Nephron (organoid): ENCODE data around the gene VWDE.

Experiments used
- H3K27ac Mint-ChIP-seq, 3 experiments: 2 replicates each; pipeline ENCODE4 v1.8.0; 2020; ENCODE audit warnings: mixed read lengths in 3 of 3, mild to moderate bottlenecking in 2 of 3, moderate library complexity in 1 of 3
- H3K27me3 Mint-ChIP-seq: 2 replicates; pipeline ENCODE4 v1.8.0; 2021; ENCODE audit warnings: low read depth, mild to moderate bottlenecking, moderate library complexity, mixed read lengths
- H3K36me3 Mint-ChIP-seq: 2 replicates; pipeline ENCODE4 v1.8.0; 2020; ENCODE audit warnings: low read depth, mixed read lengths
- H3K4me1 Mint-ChIP-seq: 2 replicates; pipeline ENCODE4 v1.8.0; 2020; ENCODE audit warnings: mixed read lengths
- H3K4me3 Mint-ChIP-seq, 3 experiments: 2 replicates each; pipeline ENCODE4 v1.8.0; 2020; ENCODE audit warnings: mild to moderate bottlenecking in 3 of 3, mixed read lengths in 3 of 3, moderate library complexity in 2 of 3
- H3K9me3 Mint-ChIP-seq: 2 replicates; pipeline ENCODE4 v1.8.0; 2020; ENCODE audit warnings: mixed read lengths
- TF ChIP-seq, protein P1 (sequence below), 3 experiments: fragments of 200-600 bp; sonication (generic); IDR thresholded peaks; one replicate each; pipeline ENCODE4 v1.5.0; 2021; ENCODE audit warnings: antibody characterized with exemption in 3 of 3; ENCODE audit not compliant: unreplicated experiment in 3 of 3

The VWDE gene

GRCh38 chr7:12320987-12321647, 82.5 kb downstream of the VWDE start:
- H3K9me3 Mint-ChIP-seq, result no peaks in the 10 kb centered on the region
- H3K4me1 Mint-ChIP-seq, result peaks cover 10% of the 10 kb centered on the region
- H3K27me3 Mint-ChIP-seq, result no peaks in the 10 kb centered on the region
- no peak overlapping the region for H3K4me3 Mint-ChIP-seq
- peak overlapping the region; percentile 61 to 80 (median 74) for H3K27ac Mint-ChIP-seq
- TF ChIP-seq, protein P1, sequence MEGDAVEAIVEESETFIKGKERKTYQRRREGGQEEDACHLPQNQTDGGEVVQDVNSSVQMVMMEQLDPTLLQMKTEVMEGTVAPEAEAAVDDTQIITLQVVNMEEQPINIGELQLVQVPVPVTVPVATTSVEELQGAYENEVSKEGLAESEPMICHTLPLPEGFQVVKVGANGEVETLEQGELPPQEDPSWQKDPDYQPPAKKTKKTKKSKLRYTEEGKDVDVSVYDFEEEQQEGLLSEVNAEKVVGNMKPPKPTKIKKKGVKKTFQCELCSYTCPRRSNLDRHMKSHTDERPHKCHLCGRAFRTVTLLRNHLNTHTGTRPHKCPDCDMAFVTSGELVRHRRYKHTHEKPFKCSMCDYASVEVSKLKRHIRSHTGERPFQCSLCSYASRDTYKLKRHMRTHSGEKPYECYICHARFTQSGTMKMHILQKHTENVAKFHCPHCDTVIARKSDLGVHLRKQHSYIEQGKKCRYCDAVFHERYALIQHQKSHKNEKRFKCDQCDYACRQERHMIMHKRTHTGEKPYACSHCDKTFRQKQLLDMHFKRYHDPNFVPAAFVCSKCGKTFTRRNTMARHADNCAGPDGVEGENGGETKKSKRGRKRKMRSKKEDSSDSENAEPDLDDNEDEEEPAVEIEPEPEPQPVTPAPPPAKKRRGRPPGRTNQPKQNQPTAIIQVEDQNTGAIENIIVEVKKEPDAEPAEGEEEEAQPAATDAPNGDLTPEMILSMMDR (IDR thresholded peaks at IDR 0.05; ENCODE audit: unreplicated experiment in 3 of 3), result no peak
- no peaks in the 10 kb centered on the region for H3K36me3 Mint-ChIP-seq

DNA sequence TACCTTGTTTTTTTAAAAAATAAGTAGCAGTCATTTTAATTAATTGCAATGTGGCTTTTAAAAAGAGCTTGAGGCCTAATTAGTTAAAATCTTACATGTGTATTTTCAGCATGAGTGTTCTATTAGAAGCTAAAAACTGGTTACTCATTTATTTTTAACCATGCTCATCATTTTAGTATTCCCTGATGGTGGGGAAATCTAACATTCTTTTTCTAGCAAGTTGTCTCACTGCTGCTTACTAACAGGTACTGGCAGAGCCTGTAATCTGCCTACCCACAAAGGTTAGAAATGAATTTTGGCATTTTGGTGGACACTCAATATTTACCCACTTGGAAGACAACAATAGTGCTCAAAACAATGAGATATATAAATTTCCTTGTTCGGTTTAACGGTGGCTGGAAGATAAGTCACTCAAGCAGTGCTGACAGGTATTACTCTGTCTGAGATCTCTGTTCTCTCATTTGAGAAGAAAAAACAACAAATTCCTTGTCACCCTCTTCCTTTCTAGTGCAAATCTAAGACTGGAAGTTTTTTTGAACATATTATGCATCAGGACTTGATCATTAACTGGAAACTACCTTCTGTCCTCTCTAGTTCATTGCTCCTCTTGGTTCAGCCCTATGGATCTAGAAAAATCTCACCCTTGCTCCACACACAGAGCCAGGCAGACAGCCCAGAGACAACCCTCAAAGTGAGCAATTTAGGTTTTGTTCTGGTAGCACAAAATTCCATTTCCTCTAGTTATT, 83.3 kb downstream of the VWDE start:
- Mint-ChIP-seq H3K36me3 (no peaks in the 10 kb centered on the region), H3K4me1 (peaks cover 10% of the 10 kb centered on the region), H3K27ac (peak overlapping the region; percentile 61 to 80 (median 74)), H3K9me3 (no peaks in the 10 kb centered on the region), H3K27me3 (no peaks in the 10 kb centered on the region), H3K4me3 (no peak overlapping the region)
- TF ChIP-seq, protein P1 (IDR thresholded peaks at IDR 0.05; ENCODE audit: unreplicated experiment in 3 of 3), result no peak

- H3K4me3 Mint-ChIP-seq, result no peak overlapping the region
- H3K27ac Mint-ChIP-seq, result no peak overlapping the region
- H3K36me3 Mint-ChIP-seq, result no peaks in the 10 kb centered on the region
- no peaks in the 10 kb centered on the region for H3K9me3 Mint-ChIP-seq
- TF ChIP-seq, protein P1 (IDR thresholded peaks at IDR 0.05; ENCODE audit: unreplicated experiment in 3 of 3), result no peak
- H3K4me1 Mint-ChIP-seq, result peaks cover 10% of the 10 kb centered on the region
- H3K27me3 Mint-ChIP-seq, result no peaks in the 10 kb centered on the region
Measured at GRCh38 chr7:12317675-12318074, 86.0 kb downstream of the VWDE start.

GRCh38 chr7:12316925-12317324, 86.7 kb downstream of the VWDE start:
- Mint-ChIP-seq H3K27me3 (no peaks in the 10 kb centered on the region), H3K9me3 (no peaks in the 10 kb centered on the region), H3K4me1 (peaks cover 10% of the 10 kb centered on the region), H3K4me3 (no peak overlapping the region), H3K36me3 (no peaks in the 10 kb centered on the region), H3K27ac (no peak overlapping the region)
- TF ChIP-seq, protein P1 (IDR thresholded peaks at IDR 0.05; ENCODE audit: unreplicated experiment in 3 of 3), result no peak

- no peak overlapping the region for H3K4me3 Mint-ChIP-seq
- no peaks in the 10 kb centered on the region for H3K36me3 Mint-ChIP-seq
- no peak overlapping the region for H3K27ac Mint-ChIP-seq
- H3K4me1 Mint-ChIP-seq, result no peaks in the 10 kb centered on the region
- no peaks in the 10 kb centered on the region for H3K27me3 Mint-ChIP-seq
- TF ChIP-seq, protein P1 (IDR thresholded peaks at IDR 0.05; ENCODE audit: unreplicated experiment in 3 of 3), result no peak
- H3K9me3 Mint-ChIP-seq, result no peaks in the 10 kb centered on the region
Measured at GRCh38 chr7:12315049-12315448, 88.6 kb downstream of the VWDE start.
